GM12891 (cell line): ENCODE results near the gene EMC8. TPM values are rescaled to one million over a fixed set of nuclear protein-coding genes. Genes with fewer than 3 reads are reported as not detected.
A peak's percentile ranks its signal among the peaks of the same experiment; 100 is the strongest.

Source experiments
- DNase-seq: peaks from one replicate; pipeline ENCODE4 v3.0.0; 2011; ENCODE audit warnings: low spot score; ENCODE audit not compliant: insufficient read length
- FAIRE-seq: peaks from 2 replicates; lab custom pipeline; 2011; peaks lifted over from hg19 to GRCh38; lab: Jason Lieb, UNC
- PAX5 ChIP-seq: IDR thresholded peaks from 2 replicates; pipeline ENCODE4 v1.6.1; 2011; ENCODE audit warnings: low read length, moderate library complexity, mild to moderate bottlenecking; ENCODE audit not compliant: insufficient read depth, severe bottlenecking
- POLR2A ChIP-seq: IDR thresholded peaks from 2 replicates; pipeline ENCODE4 v1.6.1; 2011; ENCODE audit warnings: low read depth, low read length, control low read depth
- POLR2AphosphoS5 ChIP-seq: IDR thresholded peaks from 2 replicates; pipeline ENCODE4 v1.6.1; 2011; ENCODE audit warnings: low read depth, low read length, control low read depth
- POU2F2 ChIP-seq: IDR thresholded peaks from 2 replicates; pipeline ENCODE4 v1.6.1; 2011; ENCODE audit warnings: low read depth, mild to moderate bottlenecking, control low read depth, low read length, moderate library complexity
- SPI1 ChIP-seq: IDR thresholded peaks from 2 replicates; pipeline ENCODE4 v1.6.1; 2011; ENCODE audit warnings: low read depth, low read length, control low read depth
- TAF1 ChIP-seq: IDR thresholded peaks from 2 replicates; pipeline ENCODE4 v1.6.1; 2011; ENCODE audit warnings: low read depth, low read length, control low read depth
- polyA plus RNA-seq: library from polyadenylated mRNA; unstranded; fragments of >200 nt; gene quantifications from one replicate; pipeline ENCODE4 v1.2.1, GENCODE V29; 2012; ENCODE audit warnings: low read depth, missing spikeins, inconsistent platforms; ENCODE audit not compliant: missing spikeins

EMC8 gene
- 15.3 TPM for polyA plus RNA-seq

DNA sequence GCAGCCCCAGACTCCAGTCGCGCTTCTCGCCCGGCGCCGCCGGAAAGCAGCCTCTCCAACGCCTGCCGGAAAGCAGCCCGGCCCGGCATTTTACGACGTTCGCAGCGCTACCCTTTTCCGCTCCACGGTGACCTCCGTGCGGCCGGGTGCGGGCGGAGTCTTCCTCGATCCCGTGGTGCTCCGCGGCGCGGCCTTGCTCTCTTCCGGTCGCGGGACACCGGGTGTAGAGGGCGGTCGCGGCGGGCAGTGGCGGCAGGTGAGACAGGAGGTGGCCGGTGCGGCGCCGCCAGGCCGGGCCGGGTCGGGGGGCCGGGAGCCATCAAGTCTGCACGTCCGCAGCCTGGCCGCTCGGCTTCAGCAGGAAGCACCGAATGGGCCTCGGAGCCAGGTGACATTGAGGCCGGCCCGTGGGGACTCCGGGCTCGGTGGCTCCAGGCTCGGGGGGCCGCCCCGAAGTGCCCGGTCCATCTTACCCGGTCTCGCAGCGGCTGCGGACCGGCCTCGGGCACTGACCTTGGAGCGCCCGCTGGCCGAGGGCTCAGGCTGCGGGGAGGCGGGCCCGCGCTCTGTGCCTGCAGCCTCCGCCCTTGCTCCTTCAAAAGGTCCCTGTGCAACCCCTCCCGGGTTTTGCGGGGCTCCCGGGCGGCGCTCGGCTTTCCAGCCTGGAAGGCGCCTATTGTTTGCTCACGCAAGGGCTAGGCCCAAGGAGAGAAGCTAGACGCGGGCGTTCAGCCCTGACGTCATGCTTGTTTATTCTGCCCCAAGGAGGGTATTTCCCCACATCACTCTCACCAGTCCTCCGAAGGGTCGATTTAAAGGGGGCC, at the start of gene EMC8, which contains the start of gene COX4I1:
Gene EMC8, minus strand, starts transcription at position 48 of the 824 bp plus-strand sequence. CDS start 249 bp downstream, outside the sequence.
Gene COX4I1, plus strand, starts transcription at position 199 of the 824 bp plus-strand sequence. CDS start 1,511 bp downstream, outside the sequence.
- DNase-seq (peak; percentile 96), FAIRE-seq (peak; percentile 95)
- peak; percentile 87 for TF ChIP-seq POLR2AphosphoS5
- TF ChIP-seq POU2F2: no peak; the same call in none of the 2 replicates
- TF ChIP-seq TAF1: peak; percentile 71
- TF ChIP-seq PAX5: no peak
- no peak for TF ChIP-seq SPI1
- TF ChIP-seq POLR2A: peak; percentile 81

DNA sequence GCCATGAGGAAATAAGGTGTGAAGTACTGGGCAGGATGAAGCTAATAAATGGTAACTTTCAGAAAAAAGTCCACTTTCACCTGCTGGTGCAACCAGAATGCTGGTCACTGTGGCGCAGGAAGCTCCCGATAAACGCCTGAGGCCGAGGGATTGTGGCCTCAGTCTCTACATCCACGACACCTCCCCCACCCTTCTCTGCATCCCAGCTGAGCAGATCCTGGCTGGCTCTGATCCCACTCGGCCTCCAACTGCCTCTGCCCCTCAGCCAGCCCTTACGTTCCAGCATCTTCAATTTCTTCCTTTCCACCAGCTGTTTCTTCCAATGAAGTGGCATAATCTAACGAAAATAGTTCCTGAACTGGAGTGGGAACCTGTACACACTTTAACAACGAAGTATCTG, 49.6 kb upstream of the EMC8 start:
- no peak for DNase-seq
- FAIRE-seq: no peak
- TF ChIP-seq POLR2AphosphoS5: no peak
- TF ChIP-seq POU2F2: no peak
- no peak for TF ChIP-seq SPI1

- TF ChIP-seq SPI1 (no peak), TAF1 (no peak), PAX5 (no peak), POLR2AphosphoS5 (no peak), POU2F2 (no peak)
- FAIRE-seq (no peak), DNase-seq (no peak)
Measured at GRCh38 chr16:85847681-85848601, 48.6 kb upstream of the EMC8 start.

GRCh38 chr16:85847036-85847435, 47.7 kb upstream of the EMC8 start:
- DNase-seq (no peak), FAIRE-seq (no peak)
- TF ChIP-seq POU2F2: no peak

DNA sequence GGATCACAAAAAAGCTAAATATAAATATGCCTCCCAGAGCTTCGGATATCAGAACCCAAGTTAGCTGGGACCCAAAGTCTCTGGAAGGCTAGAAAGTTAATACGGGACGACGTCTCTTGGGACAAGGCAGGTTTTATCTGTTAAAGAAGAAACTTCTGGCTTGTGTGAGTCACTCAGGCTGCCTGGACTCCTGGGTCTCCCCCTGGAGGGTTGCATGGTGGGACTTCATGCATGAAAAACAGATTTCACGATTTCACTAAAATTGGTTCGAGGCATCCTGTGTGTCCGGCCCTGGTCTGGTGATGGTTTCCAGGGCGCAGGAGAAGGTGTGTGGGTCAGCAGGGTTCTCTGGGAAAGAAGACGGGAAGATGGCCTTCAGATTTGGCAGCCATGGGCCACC, 47.1 kb upstream of the EMC8 start:
- no peak for DNase-seq
- TF ChIP-seq PAX5 (no peak), POLR2AphosphoS5 (no peak), POLR2A (no peak)
- no peak for FAIRE-seq

- DNase-seq (no peak), FAIRE-seq (no peak)
- no peak for TF ChIP-seq POLR2A
- no peak for TF ChIP-seq POU2F2
- TF ChIP-seq PAX5: no peak
- no peak for TF ChIP-seq TAF1
- TF ChIP-seq SPI1: no peak
- no peak for TF ChIP-seq POLR2AphosphoS5
Measured at GRCh38 chr16:85845266-85845665, 45.9 kb upstream of the EMC8 start.

DNA sequence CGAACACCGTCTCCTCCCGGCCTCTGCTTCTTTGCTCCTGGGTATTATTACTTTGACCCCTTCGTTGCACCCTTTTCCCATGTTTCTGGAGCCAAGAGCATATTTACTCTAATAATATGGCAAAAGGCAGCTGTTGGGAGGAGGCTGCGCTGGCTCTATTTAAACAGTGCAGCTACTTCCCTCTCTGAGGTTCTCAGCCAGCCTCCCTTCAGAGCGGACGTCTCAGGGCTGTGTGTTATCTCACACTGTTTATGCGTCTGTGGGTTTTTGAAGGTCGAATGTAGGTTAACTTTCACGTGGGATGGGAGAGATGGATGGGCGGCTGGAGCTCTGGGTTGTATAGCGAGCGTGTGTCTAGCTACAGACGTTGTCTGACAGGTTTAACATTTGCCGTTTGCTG, 45.4 kb upstream of the EMC8 start:
- DNase-seq (no peak), FAIRE-seq (no peak)
- TF ChIP-seq POLR2A: no peak
- no peak for TF ChIP-seq POU2F2
- TF ChIP-seq SPI1: no peak
- TF ChIP-seq TAF1: no peak
- no peak for TF ChIP-seq PAX5
- no peak for TF ChIP-seq POLR2AphosphoS5

DNA sequence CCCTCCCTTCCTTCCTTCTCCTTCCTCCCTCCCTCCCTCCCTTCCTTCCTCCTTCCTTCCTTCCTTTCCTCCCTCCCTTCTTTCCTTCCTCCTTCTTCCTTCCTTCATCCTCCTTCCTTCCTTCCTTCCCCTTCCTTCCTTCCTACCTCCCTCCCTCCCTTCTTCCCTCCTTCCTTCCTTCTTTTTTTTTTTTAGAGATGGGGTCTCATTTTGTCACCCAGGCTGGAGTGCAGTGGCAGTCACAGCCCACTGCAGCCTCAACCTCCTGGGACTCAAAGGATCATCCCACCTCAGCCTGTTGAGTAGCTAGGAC, 44.8 kb upstream of the EMC8 start:
- no peak for FAIRE-seq
- TF ChIP-seq PAX5 (no peak), TAF1 (no peak), POLR2A (no peak), POU2F2 (no peak), SPI1 (no peak), POLR2AphosphoS5 (no peak)

DNA sequence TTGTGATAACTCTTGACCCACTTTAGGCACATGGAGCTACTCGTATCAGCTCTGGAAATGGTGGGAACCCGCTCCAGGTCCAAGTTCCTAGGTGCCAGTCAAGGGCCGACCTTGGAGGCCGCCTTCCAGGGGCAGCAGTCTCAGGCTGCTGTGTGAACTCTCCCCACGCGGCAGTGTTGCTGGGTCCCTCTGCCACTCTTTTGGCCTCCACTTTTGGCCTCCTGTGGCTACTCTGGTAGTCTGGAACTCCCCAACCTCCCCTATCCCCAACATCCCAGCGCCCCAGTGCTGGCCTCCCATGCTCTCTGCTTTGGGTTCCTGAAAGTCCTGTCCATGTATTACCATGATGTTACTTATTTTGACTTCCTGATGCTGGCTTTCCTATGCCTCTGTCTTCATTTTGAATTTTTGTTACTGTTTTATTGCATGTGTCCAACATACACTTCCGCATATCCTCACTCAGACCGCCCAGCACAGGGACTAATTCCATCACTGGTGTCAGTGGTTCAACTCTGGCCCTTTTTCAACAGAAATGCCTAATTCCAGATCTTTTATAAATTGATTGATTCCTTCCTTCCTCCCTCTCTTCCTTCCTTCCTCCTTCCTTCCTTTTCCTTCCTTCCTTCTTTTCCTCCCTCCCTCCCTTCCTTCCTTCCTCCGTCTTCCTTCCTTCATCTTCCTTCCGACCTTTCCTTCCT, 44.3 kb upstream of the EMC8 start:
- TF ChIP-seq POLR2AphosphoS5: no peak
- TF ChIP-seq PAX5: no peak
- TF ChIP-seq POLR2A: no peak

More for the DNA sequence above, 44.8 kb upstream of the EMC8 start:
- DNase-seq: no peak

More for the DNA sequence above, 44.3 kb upstream of the EMC8 start:
- FAIRE-seq (no peak), DNase-seq (no peak)
